Nephron progenitor cell (in vitro differentiated cells): ENCODE measurements around the gene C19orf12.

Experiments
- DNase-seq: peaks from one replicate; pipeline ENCODE4 v3.0.0; 2021
- H3K27ac Mint-ChIP-seq: 2 replicates; pipeline ENCODE4 v1.8.0; 2021; ENCODE audit warnings: mild to moderate bottlenecking, moderate library complexity, mixed read lengths
- H3K27me3 Mint-ChIP-seq: 2 replicates; pipeline ENCODE4 v1.8.0; 2021; ENCODE audit warnings: mild to moderate bottlenecking, low read depth, mixed read lengths; ENCODE audit not compliant: poor library complexity
- H3K36me3 Mint-ChIP-seq: 2 replicates; pipeline ENCODE4 v1.8.0; 2021; ENCODE audit warnings: low read depth, mixed read lengths
- H3K4me1 Mint-ChIP-seq: 2 replicates; pipeline ENCODE4 v1.8.0; 2021; ENCODE audit warnings: mixed read lengths
- H3K4me3 Mint-ChIP-seq: 2 replicates; pipeline ENCODE4 v1.8.0; 2021; ENCODE audit warnings: mild to moderate bottlenecking, moderate library complexity, mixed read lengths
- H3K9me3 Mint-ChIP-seq: 2 replicates; pipeline ENCODE4 v1.8.0; 2021; ENCODE audit warnings: mild to moderate bottlenecking, moderate library complexity, mixed read lengths
- TF ChIP-seq, protein P1 (sequence below): fragments of 200-600 bp; sonication (generic); IDR thresholded peaks from 2 replicates; pipeline ENCODE4 v1.5.0; 2021; ENCODE audit warnings: antibody characterized with exemption

Gene C19orf12

DNA sequence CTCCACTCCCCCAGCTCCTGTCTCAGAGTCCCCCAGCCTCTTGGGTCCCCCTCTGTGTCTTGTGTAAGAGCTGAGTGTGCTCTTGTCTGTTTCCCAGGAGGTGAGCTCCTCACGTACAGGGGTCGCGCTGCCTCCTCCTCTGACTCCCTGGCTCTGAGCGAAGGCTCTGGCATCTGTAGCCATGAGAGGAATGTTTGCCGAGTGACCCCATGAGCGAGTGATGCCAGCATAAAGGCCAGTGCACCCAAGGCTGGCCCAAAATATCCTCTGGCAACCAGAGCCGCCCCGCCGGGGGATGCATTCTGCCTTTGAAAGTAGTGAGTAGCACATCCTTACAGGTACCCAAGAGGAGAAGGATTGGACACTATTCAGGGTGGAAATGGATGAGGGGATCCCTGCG is 26.2 kb upstream of the C19orf12 start:
- TF ChIP-seq, protein P1, sequence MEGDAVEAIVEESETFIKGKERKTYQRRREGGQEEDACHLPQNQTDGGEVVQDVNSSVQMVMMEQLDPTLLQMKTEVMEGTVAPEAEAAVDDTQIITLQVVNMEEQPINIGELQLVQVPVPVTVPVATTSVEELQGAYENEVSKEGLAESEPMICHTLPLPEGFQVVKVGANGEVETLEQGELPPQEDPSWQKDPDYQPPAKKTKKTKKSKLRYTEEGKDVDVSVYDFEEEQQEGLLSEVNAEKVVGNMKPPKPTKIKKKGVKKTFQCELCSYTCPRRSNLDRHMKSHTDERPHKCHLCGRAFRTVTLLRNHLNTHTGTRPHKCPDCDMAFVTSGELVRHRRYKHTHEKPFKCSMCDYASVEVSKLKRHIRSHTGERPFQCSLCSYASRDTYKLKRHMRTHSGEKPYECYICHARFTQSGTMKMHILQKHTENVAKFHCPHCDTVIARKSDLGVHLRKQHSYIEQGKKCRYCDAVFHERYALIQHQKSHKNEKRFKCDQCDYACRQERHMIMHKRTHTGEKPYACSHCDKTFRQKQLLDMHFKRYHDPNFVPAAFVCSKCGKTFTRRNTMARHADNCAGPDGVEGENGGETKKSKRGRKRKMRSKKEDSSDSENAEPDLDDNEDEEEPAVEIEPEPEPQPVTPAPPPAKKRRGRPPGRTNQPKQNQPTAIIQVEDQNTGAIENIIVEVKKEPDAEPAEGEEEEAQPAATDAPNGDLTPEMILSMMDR = no peak
- Mint-ChIP-seq H3K36me3 (no peaks in the 10 kb centered on the region), H3K9me3 (no peaks in the 10 kb centered on the region), H3K4me1 (peaks cover 13% of the 10 kb centered on the region), H3K4me3 (no peak overlapping the region), H3K27me3 (peaks cover 16% of the 10 kb centered on the region), H3K27ac (no peak overlapping the region)
- no peak for DNase-seq

DNA sequence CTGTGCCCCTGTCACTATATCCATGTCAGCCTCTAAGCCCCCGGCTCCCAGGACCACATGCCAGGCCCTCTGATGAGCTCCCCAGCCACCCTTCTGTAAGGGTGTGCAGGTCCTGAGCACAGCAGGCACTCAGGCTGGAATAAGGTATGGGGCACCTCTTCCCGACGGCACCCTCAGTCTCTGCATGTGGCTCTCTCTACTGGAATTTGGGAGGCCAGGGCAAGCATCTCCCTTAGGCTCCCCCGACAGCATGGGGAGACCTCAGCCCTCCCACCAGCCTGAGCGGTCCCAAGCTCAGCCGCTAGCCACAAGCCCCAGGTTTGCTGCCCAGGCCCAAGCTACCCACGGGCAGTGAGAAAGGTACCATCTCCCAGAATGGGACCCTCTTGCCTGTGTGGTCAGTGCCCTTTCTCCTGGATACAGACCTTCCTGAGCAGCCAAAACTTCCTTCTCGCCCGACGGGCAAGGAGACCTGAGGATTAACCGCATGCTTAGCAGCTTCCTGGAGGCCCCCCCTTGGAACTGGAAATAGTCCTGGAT is 22.5 kb upstream of the C19orf12 start:
- TF ChIP-seq, protein P1 = no peak
- Mint-ChIP-seq H3K4me1 (peaks cover 4% of the 10 kb centered on the region), H3K27ac (no peak overlapping the region), H3K4me3 (no peak overlapping the region), H3K9me3 (no peaks in the 10 kb centered on the region), H3K27me3 (peaks cover 30% of the 10 kb centered on the region), H3K36me3 (no peaks in the 10 kb centered on the region)
- DNase-seq = no peak

DNA sequence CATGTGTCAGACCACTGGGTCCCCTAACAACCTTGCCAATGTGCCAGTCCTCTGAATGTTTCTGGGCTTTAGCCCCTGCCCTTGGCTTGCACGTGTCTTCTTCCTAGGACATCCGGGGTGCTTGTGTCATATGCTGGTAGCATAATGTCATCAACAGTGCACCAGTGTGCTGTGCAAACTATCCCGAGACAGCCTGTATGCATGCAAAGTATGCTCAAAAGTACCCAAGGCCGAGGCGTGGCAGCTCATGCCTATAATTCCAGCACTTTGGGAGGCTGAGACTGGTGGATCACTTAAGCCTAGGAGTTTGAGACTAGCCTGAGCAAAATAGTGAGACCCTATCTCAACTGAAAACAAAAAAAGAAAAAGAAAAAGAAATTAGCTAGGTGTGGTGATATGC is 20.8 kb upstream of the C19orf12 start:
- Mint-ChIP-seq H3K4me3 (no peak overlapping the region), H3K27me3 (peaks cover 31% of the 10 kb centered on the region), H3K36me3 (no peaks in the 10 kb centered on the region), H3K27ac (no peak overlapping the region), H3K4me1 (no peaks in the 10 kb centered on the region), H3K9me3 (no peaks in the 10 kb centered on the region)
- TF ChIP-seq, protein P1 = no peak
- no peak for DNase-seq

DNA sequence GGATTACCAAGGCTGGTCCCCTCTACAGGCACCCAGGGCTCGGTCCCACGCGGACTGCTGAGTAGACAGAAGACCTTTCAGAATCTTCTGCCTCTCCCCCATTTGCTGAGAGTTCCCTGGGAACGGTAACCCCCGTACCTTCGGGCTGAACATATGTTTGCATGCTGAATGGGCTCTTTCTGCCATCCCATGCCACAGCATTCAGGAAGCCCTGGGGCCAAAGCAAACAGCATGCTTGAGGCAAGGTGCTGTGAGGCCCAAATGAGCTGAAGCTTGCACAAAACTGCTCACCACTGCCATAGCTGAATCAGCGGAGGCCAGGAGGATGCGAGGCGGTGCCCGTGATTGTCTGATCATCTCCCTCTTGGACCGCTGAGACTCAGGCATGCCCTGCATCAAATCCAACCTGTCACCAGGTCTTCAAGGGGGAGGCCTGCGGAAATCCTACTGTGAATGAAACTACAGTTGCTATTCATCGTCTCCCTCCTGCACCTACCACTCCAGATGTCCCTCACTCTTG is 16.3 kb upstream of the C19orf12 start:
- TF ChIP-seq, protein P1 = no peak
- no peak for DNase-seq
- Mint-ChIP-seq H3K9me3 (no peaks in the 10 kb centered on the region), H3K27ac (no peak overlapping the region), H3K36me3 (no peaks in the 10 kb centered on the region), H3K27me3 (peaks cover 56% of the 10 kb centered on the region), H3K4me3 (no peak overlapping the region), H3K4me1 (no peaks in the 10 kb centered on the region)

DNA sequence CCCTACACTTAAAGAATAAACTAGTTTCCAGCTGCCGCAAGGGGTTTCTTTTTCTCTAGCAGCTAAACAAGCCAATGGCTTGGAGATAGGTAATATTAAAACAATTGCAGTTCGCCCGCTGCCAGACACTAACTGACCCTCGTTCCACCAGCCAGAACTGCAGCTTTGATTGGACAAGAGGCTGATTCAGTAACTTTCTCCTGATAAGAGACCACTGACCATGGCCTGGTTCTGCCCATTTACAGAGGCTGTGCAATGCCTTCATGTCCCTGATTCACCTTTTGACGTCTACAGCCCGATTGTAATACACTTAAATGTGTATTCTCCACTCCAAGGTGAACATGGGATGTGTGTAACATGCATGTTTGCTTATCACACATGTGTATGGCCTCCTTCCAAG is 12.8 kb upstream of the C19orf12 start:
- H3K4me1 Mint-ChIP-seq = peaks cover 25% of the 10 kb centered on the region
- peaks cover 48% of the 10 kb centered on the region for H3K27me3 Mint-ChIP-seq
- H3K4me3 Mint-ChIP-seq = no peak overlapping the region
- H3K9me3 Mint-ChIP-seq = no peaks in the 10 kb centered on the region
- H3K27ac Mint-ChIP-seq = no peak overlapping the region
- no peaks in the 10 kb centered on the region for H3K36me3 Mint-ChIP-seq
- no peak for DNase-seq
- TF ChIP-seq, protein P1 = no peak

DNA sequence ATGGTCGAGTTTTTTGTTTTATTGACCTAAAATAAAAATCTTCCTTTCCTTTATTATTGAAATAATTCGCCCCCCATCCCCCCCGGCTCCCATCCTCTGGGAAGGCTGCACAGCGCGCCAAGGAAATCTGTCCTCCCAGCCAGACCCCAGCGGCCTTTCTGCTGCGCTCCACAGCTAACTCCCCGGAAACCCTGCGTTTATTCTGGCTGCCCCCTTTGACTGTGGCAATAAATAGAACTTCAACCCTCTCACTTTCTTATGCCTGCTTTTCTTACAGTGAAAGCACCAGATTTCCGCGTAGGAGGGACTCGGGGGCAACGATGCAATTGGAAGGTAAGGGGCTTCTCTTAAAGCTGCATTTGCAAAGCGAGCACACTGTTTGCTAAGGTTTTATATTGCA is 9.7 kb upstream of the C19orf12 start:
- no peak overlapping the region for H3K27ac Mint-ChIP-seq
- no peaks in the 10 kb centered on the region for H3K9me3 Mint-ChIP-seq
- H3K4me3 Mint-ChIP-seq = peak overlapping the region; percentile 20
- peaks cover 25% of the 10 kb centered on the region for H3K4me1 Mint-ChIP-seq
- DNase-seq = no peak
- H3K36me3 Mint-ChIP-seq = no peaks in the 10 kb centered on the region
- peaks cover 32% of the 10 kb centered on the region for H3K27me3 Mint-ChIP-seq
- TF ChIP-seq, protein P1 = no peak
